Activated B cell treated with CpG ODN at 0.5 μM for 24 hours (primary cell): Measurements from ENCODE around the gene LSAMP. TPM values are rescaled to one million over a fixed set of nuclear protein-coding genes. Genes with fewer than 3 reads are reported as not detected.

Experiments used
- ATAC-seq: fragments of 200-7000 bp; cut with Tn5 transposase; one replicate; pipeline ENCODE4 v1.10.0; 2021; ENCODE audit warnings: low read depth, mild to moderate bottlenecking, moderate library complexity
- CTCF ChIA-PET: fragments of 350-600 bp; sonication (Branson Sonifier 250); formaldehyde crosslinking; loops from one replicate; lab custom pipeline; 2021; ENCODE audit warnings: antibody characterized with exemption; lab: Charles Lee
- POLR2A ChIA-PET: fragments of 350-600 bp; sonication (Branson Sonifier 250); formaldehyde crosslinking; loops from one replicate; lab custom pipeline; 2021; ENCODE audit warnings: antibody characterized with exemption; lab: Charles Lee
- DNase-seq: peaks from one replicate; pipeline ENCODE4 v3.0.0; 2022
- H3K27ac Mint-ChIP-seq: one replicate; pipeline ENCODE4 v1.8.0; 2020; ENCODE audit warnings: mixed read lengths
- H3K27me3 Mint-ChIP-seq: one replicate; pipeline ENCODE4 v1.8.0; 2021; ENCODE audit warnings: mixed read lengths
- H3K36me3 Mint-ChIP-seq: one replicate; pipeline ENCODE4 v1.8.0; 2021; ENCODE audit warnings: low read depth, mixed read lengths
- H3K4me1 Mint-ChIP-seq: one replicate; pipeline ENCODE4 v1.8.0; 2021; ENCODE audit warnings: mixed read lengths
- H3K4me3 Mint-ChIP-seq: one replicate; pipeline ENCODE4 v1.8.0; 2020; ENCODE audit warnings: mild to moderate bottlenecking, mixed read lengths
- H3K9me3 Mint-ChIP-seq: one replicate; pipeline ENCODE4 v1.8.0; 2020; ENCODE audit warnings: mixed read lengths
- CTCF ChIP-seq: fragments of 200-600 bp; IDR thresholded peaks from one replicate; pipeline ENCODE4 v1.8.0; 2022; ENCODE audit warnings: antibody characterized with exemption, mild to moderate bottlenecking
- intact Hi-C: fragments of 100-400 bp; cut with micrococcal nuclease; formaldehyde crosslinking; loops from one replicate; pipeline ENCODE4 v1.15.1; 2024
- total RNA-seq: library from RNA; stranded (reverse); gene quantifications from 2 replicates; pipeline ENCODE4 v1.2.3, GENCODE V29; 2022

LSAMP gene
- total RNA-seq, 1 donor from 2014 or later = 0.16 TPM

GRCh38 chr3:116037954-116038911 lies 407.1 kb downstream of the LSAMP start:
- ATAC-seq (peak; percentile 79), DNase-seq (no peak)
- ChIA-PET CTCF (no interaction called here), POLR2A (no interaction called here)
- H3K27ac Mint-ChIP-seq = peak overlapping the region; percentile 19
- intact Hi-C loops = no loop called here
- no peak for TF ChIP-seq CTCF
- no peaks in the 10 kb centered on the region for H3K27me3 Mint-ChIP-seq
- H3K36me3 Mint-ChIP-seq = no peaks in the 10 kb centered on the region
- H3K4me1 Mint-ChIP-seq = peaks cover 11% of the 10 kb centered on the region
- H3K4me3 Mint-ChIP-seq = no peak overlapping the region
- H3K9me3 Mint-ChIP-seq = no peaks in the 10 kb centered on the region

GRCh38 chr3:116035429-116035828 lies 409.9 kb downstream of the LSAMP start:
- intact Hi-C loops = no loop called here
- POLR2A ChIA-PET = no interaction called here
- Mint-ChIP-seq H3K9me3 (no peaks in the 10 kb centered on the region), H3K27me3 (no peaks in the 10 kb centered on the region), H3K4me1 (peaks cover 11% of the 10 kb centered on the region), H3K27ac (no peak overlapping the region), H3K4me3 (no peak overlapping the region), H3K36me3 (no peaks in the 10 kb centered on the region)
- TF ChIP-seq CTCF = no peak
- DNase-seq (no peak), ATAC-seq (no peak)
- CTCF ChIA-PET = no interaction called here

- Mint-ChIP-seq H3K27ac (no peak overlapping the region), H3K4me1 (peaks cover 11% of the 10 kb centered on the region), H3K36me3 (no peaks in the 10 kb centered on the region), H3K27me3 (no peaks in the 10 kb centered on the region), H3K9me3 (no peaks in the 10 kb centered on the region), H3K4me3 (no peak overlapping the region)
- intact Hi-C loops = no loop called here
- ChIA-PET CTCF (no interaction called here), POLR2A (no interaction called here)
- ATAC-seq (no peak), DNase-seq (no peak)
- TF ChIP-seq CTCF = no peak
These were observed 410.5 kb downstream of the LSAMP start for GRCh38 chr3:116034794-116035193.

GRCh38 chr3:116034086-116034485 lies 411.2 kb downstream of the LSAMP start:
- no peak for TF ChIP-seq CTCF
- ChIA-PET POLR2A (no interaction called here), CTCF (no interaction called here)
- H3K9me3 Mint-ChIP-seq = no peaks in the 10 kb centered on the region
- no peak overlapping the region for H3K27ac Mint-ChIP-seq
- H3K4me3 Mint-ChIP-seq = no peak overlapping the region
- ATAC-seq = no peak
- H3K4me1 Mint-ChIP-seq = peaks cover 11% of the 10 kb centered on the region
- intact Hi-C loops = no loop called here
- no peaks in the 10 kb centered on the region for H3K36me3 Mint-ChIP-seq
- no peak for DNase-seq
- H3K27me3 Mint-ChIP-seq = no peaks in the 10 kb centered on the region

- Mint-ChIP-seq H3K4me1 (peaks cover 9% of the 10 kb centered on the region), H3K36me3 (no peaks in the 10 kb centered on the region), H3K9me3 (no peaks in the 10 kb centered on the region), H3K27ac (no peak overlapping the region), H3K27me3 (no peaks in the 10 kb centered on the region), H3K4me3 (no peak overlapping the region)
- ChIA-PET POLR2A (no interaction called here), CTCF (no interaction called here)
- intact Hi-C loops = no loop called here
- no peak for DNase-seq
- no peak for ATAC-seq
- TF ChIP-seq CTCF = no peak
These were observed 411.8 kb downstream of the LSAMP start for GRCh38 chr3:116033516-116033915.
